ENCODE data around the gene CCDC154.

CCDC154 gene

GRCh38 chr16:1385232-1385631 is 59.1 kb downstream of the CCDC154 start:
- DNase-seq, result no peak

Data from eye (tissue), 1 donor.